ENCODE results near the gene KAZALD1.

KAZALD1 gene

DNA sequence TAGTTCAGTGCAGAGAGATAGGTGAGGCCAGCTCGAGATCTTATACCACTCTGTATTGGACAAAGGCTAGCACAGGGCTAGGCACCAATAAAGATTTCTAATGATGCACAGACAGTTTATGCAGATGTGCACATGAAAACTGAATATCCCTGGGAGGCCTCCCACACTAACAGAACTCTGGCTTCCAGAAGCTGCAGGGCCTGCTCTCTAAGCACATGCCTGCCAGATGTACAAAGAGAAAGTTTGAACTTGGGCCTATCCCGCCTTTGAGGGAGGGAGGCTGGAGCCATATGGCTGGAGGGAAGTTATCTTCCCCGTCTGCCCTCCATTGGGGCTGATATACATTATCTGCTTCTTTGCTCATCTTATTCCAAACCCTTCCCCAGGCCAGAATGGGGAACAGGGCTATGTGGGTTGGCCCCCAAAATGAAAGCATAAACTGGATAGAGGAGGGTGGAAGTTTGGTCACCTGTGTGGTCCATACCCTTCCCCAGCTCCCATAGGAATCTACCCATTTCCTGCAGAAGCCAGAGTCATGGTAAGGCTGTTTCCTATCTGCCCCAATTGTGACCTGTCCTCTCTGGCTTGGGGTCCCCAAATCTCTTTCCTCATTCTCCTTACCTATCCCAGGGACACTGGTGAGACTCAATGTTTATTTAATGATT lies 3.8 kb downstream of the KAZALD1 start:
- H3K27ac ChIP-seq (ENCODE audit: low read depth, low read length, poor library complexity, severe bottlenecking) = no peak overlapping the region

DNA sequence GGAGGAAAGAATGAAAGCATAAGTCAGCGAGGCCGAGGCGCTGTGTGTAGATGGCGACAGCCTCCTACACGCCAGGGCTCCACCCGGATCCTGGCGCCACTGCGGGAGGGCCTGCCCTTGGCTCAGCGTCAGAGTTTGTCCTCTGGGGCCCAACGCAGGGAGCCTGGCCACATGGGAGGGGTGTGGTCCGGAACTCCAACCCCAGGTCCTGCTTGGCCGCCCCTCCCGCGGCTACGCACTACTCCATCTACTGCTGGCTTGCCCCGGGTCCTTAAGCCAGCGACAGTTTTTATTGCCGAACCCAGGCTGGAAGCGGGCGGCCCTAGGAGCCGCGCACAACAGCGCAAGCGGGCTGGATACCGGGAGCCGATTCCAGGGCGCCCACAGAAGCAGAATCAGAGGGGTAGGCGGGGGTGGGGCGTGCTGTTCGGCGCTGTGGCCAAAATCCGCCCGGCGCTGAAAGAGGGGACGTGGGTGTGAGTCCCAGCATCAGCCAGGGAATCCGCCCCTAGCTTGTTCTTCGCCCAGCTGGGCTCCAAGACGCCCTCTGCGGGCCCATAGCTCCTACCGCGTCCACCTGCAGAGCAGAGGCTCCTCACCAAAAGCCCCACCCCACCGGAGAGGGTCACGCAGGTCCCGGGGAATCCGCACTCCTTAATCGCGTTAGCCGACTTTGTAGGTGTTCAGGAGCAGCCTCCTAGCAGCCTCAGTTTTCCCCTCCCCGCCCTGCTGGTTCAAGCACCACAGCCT lies 4.5 kb downstream of the KAZALD1 start:
- H3K36me3 ChIP-seq (ENCODE audit: insufficient read depth, low read length) = no peaks in the 10 kb centered on the region
- H3K9ac ChIP-seq (ENCODE audit: low read length) = no peak overlapping the region
- H3K4me3 ChIP-seq (ENCODE audit: low read depth, low read length, poor library complexity, severe bottlenecking) = peak overlapping the region; percentile 22
- H3K27me3 ChIP-seq (ENCODE audit: insufficient read depth, low read length) = no peaks in the 10 kb centered on the region
- peak; percentile 31; the same call in 1 of the 2 replicates for TF ChIP-seq CTCF (IDR thresholded peaks at IDR 0.05; ENCODE audit: low read length)
- TF ChIP-seq EZH2 (IDR thresholded peaks at IDR 0.05; ENCODE audit: borderline replicate concordance, low read length) = no peak
- H3F3A ChIP-seq (ENCODE audit: insufficient read depth, low read length) = no peaks in the 10 kb centered on the region
- peaks cover 34% of the 10 kb centered on the region for H3K4me1 ChIP-seq (ENCODE audit: insufficient read depth, low read length, severe bottlenecking)
- H3K9me3 ChIP-seq (ENCODE audit: low read length) = no peaks in the 10 kb centered on the region
- no peaks in the 10 kb centered on the region for H3K79me2 ChIP-seq (ENCODE audit: insufficient read depth, low read length)
- H3K9me2 ChIP-seq (ENCODE audit: low read depth, low read length) = no peaks in the 10 kb centered on the region
- H2AFZ ChIP-seq (ENCODE audit: low read length) = no peak overlapping the region
- H4K20me1 ChIP-seq (ENCODE audit: insufficient read depth, low read length) = no peaks in the 10 kb centered on the region
- peak overlapping the region; percentile 54 for H3K4me2 ChIP-seq (ENCODE audit: low read length)
- H3K27ac ChIP-seq (ENCODE audit: low read depth, low read length, poor library complexity, severe bottlenecking) = no peak overlapping the region

More for the DNA sequence above, 3.8 kb downstream of the KAZALD1 start:
- Histone ChIP-seq H3K9me3 (ENCODE audit: low read length) (no peaks in the 10 kb centered on the region), H3K9me2 (ENCODE audit: low read depth, low read length) (no peaks in the 10 kb centered on the region), H3F3A (ENCODE audit: insufficient read depth, low read length) (no peaks in the 10 kb centered on the region), H2AFZ (ENCODE audit: low read length) (no peak overlapping the region), H3K36me3 (ENCODE audit: insufficient read depth, low read length) (no peaks in the 10 kb centered on the region), H3K9ac (ENCODE audit: low read length) (no peak overlapping the region), H3K27me3 (ENCODE audit: insufficient read depth, low read length) (no peaks in the 10 kb centered on the region), H3K4me2 (ENCODE audit: low read length) (no peak overlapping the region), H4K20me1 (ENCODE audit: insufficient read depth, low read length) (no peaks in the 10 kb centered on the region), H3K4me1 (ENCODE audit: insufficient read depth, low read length, severe bottlenecking) (peaks cover 38% of the 10 kb centered on the region), H3K4me3 (ENCODE audit: low read depth, low read length, poor library complexity, severe bottlenecking) (no peak overlapping the region), H3K79me2 (ENCODE audit: insufficient read depth, low read length) (no peaks in the 10 kb centered on the region)
- TF ChIP-seq EZH2 (IDR thresholded peaks at IDR 0.05; ENCODE audit: borderline replicate concordance, low read length) = no peak
- TF ChIP-seq CTCF (IDR thresholded peaks at IDR 0.05; ENCODE audit: low read length) = no peak

DNA sequence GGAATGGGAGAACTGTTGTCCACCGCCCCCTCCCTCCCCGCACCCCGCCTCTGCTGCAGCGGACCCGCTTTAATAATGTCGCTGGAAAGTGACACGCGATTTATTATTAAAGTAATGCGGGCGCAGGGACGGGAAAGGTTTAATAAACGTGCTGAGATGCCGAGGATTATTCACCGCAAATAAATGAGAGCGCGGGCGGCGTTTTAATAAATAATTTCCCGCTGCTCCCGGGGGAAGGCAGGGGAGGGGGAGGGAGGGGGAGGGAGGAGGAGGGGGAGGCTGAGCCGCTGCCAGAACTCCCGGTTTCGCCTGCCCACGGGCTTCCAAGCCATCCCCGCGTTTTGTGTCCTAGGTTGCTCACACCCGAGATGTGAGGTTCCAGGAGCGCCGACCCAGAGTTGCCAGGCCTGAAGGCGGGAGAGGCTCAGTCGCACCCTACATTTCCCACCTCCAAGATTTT lies 5.1 kb downstream of the KAZALD1 start:
- H3K4me1 ChIP-seq (ENCODE audit: insufficient read depth, low read length, severe bottlenecking) = peaks cover 28% of the 10 kb centered on the region
- no peaks in the 10 kb centered on the region for H3F3A ChIP-seq (ENCODE audit: insufficient read depth, low read length)
- H3K27me3 ChIP-seq (ENCODE audit: insufficient read depth, low read length) = no peaks in the 10 kb centered on the region
- no peaks in the 10 kb centered on the region for H3K36me3 ChIP-seq (ENCODE audit: insufficient read depth, low read length)
- no peaks in the 10 kb centered on the region for H3K9me2 ChIP-seq (ENCODE audit: low read depth, low read length)
- no peaks in the 10 kb centered on the region for H3K79me2 ChIP-seq (ENCODE audit: insufficient read depth, low read length)
- no peak overlapping the region for H2AFZ ChIP-seq (ENCODE audit: low read length)
- no peaks in the 10 kb centered on the region for H3K9me3 ChIP-seq (ENCODE audit: low read length)
- TF ChIP-seq CTCF (IDR thresholded peaks at IDR 0.05; ENCODE audit: low read length) (no peak), EZH2 (IDR thresholded peaks at IDR 0.05; ENCODE audit: borderline replicate concordance, low read length) (no peak)
- H3K4me3 ChIP-seq (ENCODE audit: low read depth, low read length, poor library complexity, severe bottlenecking) = peak overlapping the region; percentile 60
- peak overlapping the region; percentile 77 for H3K4me2 ChIP-seq (ENCODE audit: low read length)
- H3K9ac ChIP-seq (ENCODE audit: low read length) = no peak overlapping the region
- no peak overlapping the region for H3K27ac ChIP-seq (ENCODE audit: low read depth, low read length, poor library complexity, severe bottlenecking)
- no peaks in the 10 kb centered on the region for H4K20me1 ChIP-seq (ENCODE audit: insufficient read depth, low read length)

Measured in OCI-LY1 (cell line).